ENCODE measurements around the gene GMIP.

DNA sequence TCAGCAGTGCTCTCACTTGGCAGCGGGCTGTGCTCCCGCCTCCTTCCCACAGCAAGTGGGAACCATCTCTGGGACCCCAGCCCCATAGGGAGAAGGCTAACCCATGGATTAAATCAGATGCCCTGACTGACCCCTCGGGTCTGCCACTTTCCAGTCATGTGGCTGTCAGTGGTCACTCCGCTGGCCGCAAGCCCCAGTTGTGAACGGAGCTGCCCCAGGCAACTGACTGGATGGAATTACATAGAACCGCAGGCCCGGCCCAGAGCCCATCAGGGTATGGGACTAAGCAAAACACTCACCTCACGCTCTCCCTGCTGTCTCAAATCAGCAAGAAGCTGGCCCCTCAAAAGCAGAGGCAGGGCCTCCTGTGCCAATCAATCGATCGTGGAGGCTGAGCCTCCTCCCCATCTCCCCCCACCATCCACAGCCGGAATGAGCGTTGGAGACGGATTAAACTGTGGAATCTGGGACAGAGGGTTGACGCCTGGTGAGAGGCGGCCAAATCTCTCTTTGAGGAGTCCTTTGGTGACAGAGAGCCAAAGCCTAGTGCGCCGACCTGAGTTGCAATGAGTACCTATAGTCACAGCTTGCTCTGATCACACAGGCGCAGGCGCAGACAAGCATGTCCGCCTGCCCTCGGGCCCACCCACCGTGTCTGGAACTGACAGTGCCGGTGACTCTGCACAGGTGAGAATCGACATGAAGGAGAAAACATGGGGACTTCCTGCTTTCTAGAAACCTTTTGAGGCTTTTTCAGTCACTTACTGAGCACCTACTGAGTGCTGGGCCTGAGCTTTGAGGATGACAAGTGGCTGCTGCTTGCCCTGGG is 63.7 kb downstream of the GMIP start:
- TF ChIP-seq POLR2A (IDR thresholded peaks at IDR 0.05): no peak
- TF ChIP-seq, protein P1, sequence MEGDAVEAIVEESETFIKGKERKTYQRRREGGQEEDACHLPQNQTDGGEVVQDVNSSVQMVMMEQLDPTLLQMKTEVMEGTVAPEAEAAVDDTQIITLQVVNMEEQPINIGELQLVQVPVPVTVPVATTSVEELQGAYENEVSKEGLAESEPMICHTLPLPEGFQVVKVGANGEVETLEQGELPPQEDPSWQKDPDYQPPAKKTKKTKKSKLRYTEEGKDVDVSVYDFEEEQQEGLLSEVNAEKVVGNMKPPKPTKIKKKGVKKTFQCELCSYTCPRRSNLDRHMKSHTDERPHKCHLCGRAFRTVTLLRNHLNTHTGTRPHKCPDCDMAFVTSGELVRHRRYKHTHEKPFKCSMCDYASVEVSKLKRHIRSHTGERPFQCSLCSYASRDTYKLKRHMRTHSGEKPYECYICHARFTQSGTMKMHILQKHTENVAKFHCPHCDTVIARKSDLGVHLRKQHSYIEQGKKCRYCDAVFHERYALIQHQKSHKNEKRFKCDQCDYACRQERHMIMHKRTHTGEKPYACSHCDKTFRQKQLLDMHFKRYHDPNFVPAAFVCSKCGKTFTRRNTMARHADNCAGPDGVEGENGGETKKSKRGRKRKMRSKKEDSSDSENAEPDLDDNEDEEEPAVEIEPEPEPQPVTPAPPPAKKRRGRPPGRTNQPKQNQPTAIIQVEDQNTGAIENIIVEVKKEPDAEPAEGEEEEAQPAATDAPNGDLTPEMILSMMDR (IDR thresholded peaks at IDR 0.05): no peak
